HCT116 (cell line): ENCODE measurements around the gene FRMPD1. TPM values are rescaled to one million over a fixed set of nuclear protein-coding genes. Genes with fewer than 3 reads are reported as not detected.

Experiments
- ATAC-seq: fragments of 200-7000 bp; cut with Tn5 transposase; 2 replicates; pipeline ENCODE4 v1.9.1; 2020; ENCODE audit warnings: mild to moderate bottlenecking, moderate library complexity
- BruUV-seq: library from RNA; stranded (reverse); fragments of 400-500 nt; replicated peaks from 2 replicates; lab custom pipeline; 2021; lab: Mats Ljungman, UMichigan
- CTCF ChIA-PET: fragments of 300-600 bp; sonication (Branson Sonifier 250); formaldehyde crosslinking; loops from one replicate; lab custom pipeline; 2021; ENCODE audit warnings: antibody characterized with exemption; lab: Charles Lee
- POLR2A ChIA-PET: fragments of 300-600, 350-600 bp; sonication (Branson Sonifier 250); formaldehyde crosslinking; loops from one replicate; lab custom pipeline; 2021; ENCODE audit warnings: antibody characterized with exemption; lab: Charles Lee
- RAD21 ChIA-PET, 2 experiments: fragments of 300-600 bp; sonication (Branson Sonifier 250); formaldehyde crosslinking; loops; one replicate each; lab custom pipeline; 2023; ENCODE audit warnings: low total read pairs in 2 of 2; ENCODE audit not compliant: uncharacterized antibody in 2 of 2, unreplicated experiment in 2 of 2, low non-redundant PET in 1 of 2; lab: Charles Lee
- DNase-seq: peaks from one replicate; pipeline ENCODE4 v3.0.0-alpha.2; 2010; ENCODE audit warnings: low read depth, low spot score
- H2AFZ ChIP-seq: fragments of 200-600 bp; shearing (Covaris generic), sonication (generic); 2 replicates; pipeline ENCODE4 v1.6.1; 2017; ENCODE audit warnings: low read depth, mixed run types, mixed read lengths, antibody characterized with exemption, low read length; ENCODE audit not compliant: poor library complexity, severe bottlenecking
- H3K27ac ChIP-seq: 2 replicates; pipeline ENCODE4 v1.5.1; 2012; ENCODE audit warnings: low read depth, low read length
- H3K27me3 ChIP-seq: fragments of 200-600 bp; sonication (generic); 2 replicates; pipeline ENCODE4 v1.6.1; 2016; ENCODE audit warnings: mixed run types, low read length, mixed read lengths; ENCODE audit not compliant: insufficient read depth
- H3K36me3 ChIP-seq, 2 experiments: fragments of 200-500 bp in 1 of 2; fragments of 200-600 bp in 1 of 2; sonication (Bioruptor generic) in 1 of 2; sonication (generic) in 1 of 2; 2 replicates each; pipeline versions ENCODE4 v1.5.1 to v1.6.1; 2014 to 2016; ENCODE audit warnings: low read length in 2 of 2, inconsistent platforms in 1 of 2, mixed read lengths in 1 of 2, mixed run types in 1 of 2; ENCODE audit not compliant: insufficient read depth in 2 of 2, control insufficient read depth in 1 of 2
- H3K4me1 ChIP-seq, 2 experiments: fragments of 200-600 bp in 1 of 2; sonication (generic) in 1 of 2; 2 replicates each; pipeline versions ENCODE4 v1.5.1 to v1.6.1; 2012 to 2017; ENCODE audit warnings: low read length in 2 of 2, inconsistent platforms in 1 of 2, mild to moderate bottlenecking in 1 of 2, mixed read lengths in 1 of 2, mixed run types in 1 of 2, moderate library complexity in 1 of 2; ENCODE audit not compliant: insufficient read depth in 2 of 2, control insufficient read depth in 1 of 2
- H3K4me2 ChIP-seq: fragments of 200-600 bp; sonication (generic); 2 replicates; pipeline ENCODE4 v1.6.1; 2017; ENCODE audit warnings: mixed run types, low read length, mixed read lengths
- H3K4me3 ChIP-seq, 2 experiments: fragments of 200-600 bp in 1 of 2; sonication (generic) in 1 of 2; replicated peaks in 1 of 2; 2 replicates each; pipeline ENCODE4 v1.5.1; 2011 to 2016; ENCODE audit warnings: low read length in 2 of 2, control low read depth in 1 of 2, low read depth in 1 of 2, mild to moderate bottlenecking in 1 of 2, mixed read lengths in 1 of 2, mixed run types in 1 of 2
- H3K79me2 ChIP-seq: fragments of 200-600 bp; sonication (generic); 2 replicates; pipeline ENCODE4 v1.6.1; 2017; ENCODE audit warnings: mild to moderate bottlenecking, mixed run types, low read length, moderate library complexity, mixed read lengths; ENCODE audit not compliant: insufficient read depth
- H3K9ac ChIP-seq: fragments of 200-600 bp; sonication (generic); 2 replicates; pipeline ENCODE4 v1.6.1; 2016; ENCODE audit warnings: low read length, mixed read lengths
- H3K9me2 ChIP-seq: fragments of 200-600 bp; sonication (generic), shearing (Covaris generic); 2 replicates; pipeline ENCODE4 v1.6.1; 2017; ENCODE audit warnings: mixed run types, mild to moderate bottlenecking, moderate library complexity; ENCODE audit not compliant: insufficient read depth
- H3K9me3 ChIP-seq, 2 experiments: fragments of 200-500 bp in 1 of 2; fragments of 200-600 bp in 1 of 2; sonication (Bioruptor generic) in 1 of 2; sonication (generic) in 1 of 2; 2 replicates each; pipeline ENCODE4 v1.6.1; 2014 to 2017; ENCODE audit warnings: low read length in 2 of 2, mixed read lengths in 2 of 2, inconsistent platforms in 1 of 2, low read depth in 1 of 2, mild to moderate bottlenecking in 1 of 2, mixed run types in 1 of 2, moderate library complexity in 1 of 2; ENCODE audit not compliant: control insufficient read depth in 1 of 2, insufficient read depth in 1 of 2
- H4K20me1 ChIP-seq: fragments of 200-600 bp; sonication (generic), shearing (Covaris generic); 2 replicates; pipeline ENCODE4 v1.6.1; 2017; ENCODE audit warnings: mixed run types, mild to moderate bottlenecking, moderate library complexity; ENCODE audit not compliant: insufficient read depth
- CBX3 ChIP-seq: IDR thresholded peaks from 2 replicates; pipeline ENCODE4 v1.6.1; 2012; ENCODE audit warnings: low read depth
- CEBPB ChIP-seq: IDR thresholded peaks from 2 replicates; pipeline ENCODE4 v1.6.1; 2012; ENCODE audit warnings: low read depth
- CTCF ChIP-seq, 3 experiments: fragments of 200-600 bp in 1 of 3; sonication (generic) in 1 of 3; IDR thresholded peaks in 2 of 3; conservative IDR thresholded peaks in 1 of 3; 2 replicates each; pipeline ENCODE4 v1.5.1; 2012 to 2017; ENCODE audit warnings: low read depth in 2 of 3, low read length in 2 of 3, antibody characterized with exemption in 1 of 3, borderline replicate concordance in 1 of 3, control low read depth in 1 of 3, mild to moderate bottlenecking in 1 of 3, mixed read lengths in 1 of 3, mixed run types in 1 of 3, moderate library complexity in 1 of 3; ENCODE audit not compliant: insufficient read depth in 1 of 3
- EGR1 ChIP-seq: IDR thresholded peaks from 2 replicates; pipeline ENCODE4 v1.6.1; 2012; ENCODE audit warnings: low read depth
- ELF1 ChIP-seq: IDR thresholded peaks from 2 replicates; pipeline ENCODE4 v1.6.1; 2012; ENCODE audit warnings: low read depth, borderline replicate concordance
- EZH2 ChIP-seq: fragments of 200-600 bp; sonication (generic); IDR thresholded peaks from 2 replicates; pipeline ENCODE4 v1.6.1; 2017; ENCODE audit warnings: antibody characterized with exemption, mixed run types
- FOSL1 ChIP-seq: IDR thresholded peaks from 2 replicates; pipeline ENCODE4 v1.6.1; 2012; ENCODE audit warnings: low read depth
- JUND ChIP-seq: IDR thresholded peaks from 2 replicates; pipeline ENCODE4 v1.6.1; 2012
- POLR2A ChIP-seq: IDR thresholded peaks from 2 replicates; pipeline ENCODE4 v1.7.0; 2011; ENCODE audit warnings: borderline replicate concordance; ENCODE audit not compliant: insufficient read depth, insufficient read length; ENCODE audit errors: extremely low read depth
- RAD21 ChIP-seq: IDR thresholded peaks from 2 replicates; pipeline ENCODE4 v1.6.1; 2012; ENCODE audit warnings: low read depth, mild to moderate bottlenecking
- REST ChIP-seq: IDR thresholded peaks from 2 replicates; pipeline ENCODE4 v1.6.1; 2012; ENCODE audit warnings: low read depth
- SIN3A ChIP-seq: IDR thresholded peaks from 2 replicates; pipeline ENCODE4 v1.6.1; 2012; ENCODE audit warnings: low read depth
- SP1 ChIP-seq: IDR thresholded peaks from 2 replicates; pipeline ENCODE4 v1.6.1; 2012; ENCODE audit warnings: low read depth
- SRF ChIP-seq: IDR thresholded peaks from 2 replicates; pipeline ENCODE4 v1.6.1; 2012; ENCODE audit warnings: low read depth
- TCF7L2 ChIP-seq: IDR thresholded peaks from 2 replicates; pipeline ENCODE4 v1.7.0; 2011; ENCODE audit warnings: borderline replicate concordance, inconsistent platforms; ENCODE audit not compliant: insufficient read depth, insufficient read length; ENCODE audit errors: extremely low read depth
- ZBTB33 ChIP-seq: IDR thresholded peaks from 2 replicates; pipeline ENCODE4 v1.6.1; 2011; ENCODE audit warnings: mild to moderate bottlenecking, low read length, moderate library complexity; ENCODE audit not compliant: insufficient replicate concordance; ENCODE audit errors: extremely low read depth
- ZFX ChIP-seq: fragments of 450-650 bp; IDR thresholded peaks from 2 replicates; pipeline ENCODE4 v1.6.1; 2017
- intact Hi-C: fragments of 100-400 bp; cut with micrococcal nuclease; formaldehyde crosslinking; loops from 2 replicates; pipeline ENCODE4 v1.10.0; 2022
- total RNA-seq: library from RNA; stranded (reverse); gene quantifications from one replicate; pipeline ENCODE4 v1.2.1, GENCODE V29; 2021; ENCODE audit not compliant: unreplicated experiment

FRMPD1 gene
- total RNA-seq, 1 experiment from 2014 or later: 0.52 TPM

- TF ChIP-seq CTCF (IDR thresholded peaks at IDR 0.05 in 2 of 3, conservative IDR thresholded peaks at IDR 0.05 in 1 of 3; ENCODE audit: borderline replicate concordance in 1 of 3, insufficient read depth in 1 of 3, low read depth in 2 of 3, low read length in 2 of 3) (no peak), SP1 (no peak), JUND (no peak), CEBPB (no peak), ZBTB33 (no peak), RAD21 (no peak), POLR2A (no peak), EZH2 (no peak), FOSL1 (no peak)
Observed at GRCh38 chr9:37620396-37620795, 30.4 kb upstream of the FRMPD1 start (continued).

- intact Hi-C loops: no loop called here
- no peak for ATAC-seq
- Histone ChIP-seq H3K9ac (no peak overlapping the region), H4K20me1 (no peaks in the 10 kb centered on the region), H3K79me2 (no peaks in the 10 kb centered on the region), H3K4me2 (no peak overlapping the region), H3K36me3 (no peaks in the 10 kb centered on the region), H2AFZ (no peak overlapping the region), H3K27ac (no peak overlapping the region), H3K9me2 (no peaks in the 10 kb centered on the region), H3K4me3 (no peak overlapping the region), H3K4me1 (no peaks in the 10 kb centered on the region), H3K27me3 (no peaks in the 10 kb centered on the region), H3K9me3 (no peaks in the 10 kb centered on the region)
- ChIA-PET RAD21 (no interaction called here), CTCF (no interaction called here), POLR2A (no interaction called here)
- no peak for DNase-seq
- BruUV-seq: no TSS peak
- no peak for TF ChIP-seq SIN3A
- no peak for TF ChIP-seq REST
- no peak for TF ChIP-seq CEBPB
- no peak for TF ChIP-seq SRF
- TF ChIP-seq EGR1: no peak
- TF ChIP-seq ZFX: no peak
- TF ChIP-seq CBX3: no peak
- TF ChIP-seq SP1: no peak
- no peak for TF ChIP-seq TCF7L2
- no peak for TF ChIP-seq ELF1
Observed at GRCh38 chr9:37621273-37622121, 29.3 kb upstream of the FRMPD1 start.
